HEK293T (cell line): Measurements from ENCODE around the gene CCDC51.

ENCODE experiments used
- ARNT ChIP-seq: fragments of 450-650 bp; IDR thresholded peaks from 2 replicates; pipeline ENCODE4 v1.6.1; 2017; ENCODE audit warnings: mild to moderate bottlenecking
- BHLHE40 ChIP-seq: fragments of 450-650 bp; IDR thresholded peaks from 2 replicates; pipeline ENCODE4 v1.6.1; 2016; ENCODE audit warnings: mild to moderate bottlenecking, moderate library complexity, borderline replicate concordance
- ELF4 ChIP-seq: fragments of 450-650 bp; IDR thresholded peaks from 2 replicates; pipeline ENCODE4 v1.6.1; 2017; ENCODE audit warnings: antibody characterized with exemption
- FOXA1 ChIP-seq: fragments of 450-650 bp; IDR thresholded peaks from 2 replicates; pipeline ENCODE4 v1.6.1; 2016; ENCODE audit warnings: mild to moderate bottlenecking
- FOXK2 ChIP-seq: fragments of 450-650 bp; IDR thresholded peaks from 2 replicates; pipeline ENCODE4 v1.6.1; 2016; ENCODE audit warnings: mild to moderate bottlenecking
- FOXM1 ChIP-seq: fragments of 450-650 bp; IDR thresholded peaks from 2 replicates; pipeline ENCODE4 v1.6.1; 2017; ENCODE audit warnings: mild to moderate bottlenecking, borderline replicate concordance
- HDGF ChIP-seq: fragments of 450-650 bp; IDR thresholded peaks from 2 replicates; pipeline ENCODE4 v1.6.1; 2017; ENCODE audit warnings: antibody characterized with exemption, borderline replicate concordance
- L3MBTL2 ChIP-seq: fragments of 450-650 bp; conservative IDR thresholded peaks from 2 replicates; pipeline ENCODE4 v1.6.1; 2016; ENCODE audit warnings: mild to moderate bottlenecking
- NFRKB ChIP-seq: fragments of 450-650 bp; IDR thresholded peaks from 2 replicates; pipeline ENCODE4 v1.6.1; 2016; ENCODE audit warnings: mild to moderate bottlenecking, moderate library complexity
- PKNOX1 ChIP-seq: fragments of 450-650 bp; IDR thresholded peaks from 2 replicates; pipeline ENCODE4 v1.6.1; 2016
- SP1 ChIP-seq: fragments of 450-650 bp; IDR thresholded peaks from 2 replicates; pipeline ENCODE4 v1.6.1; 2017
- SUZ12 ChIP-seq: fragments of 450-650 bp; IDR thresholded peaks from 2 replicates; pipeline ENCODE4 v1.6.1; 2016; ENCODE audit warnings: mild to moderate bottlenecking
- TARDBP ChIP-seq: fragments of 450-650 bp; IDR thresholded peaks from 2 replicates; pipeline ENCODE4 v1.6.1; 2016
- ZNF384 ChIP-seq: fragments of 450-650 bp; IDR thresholded peaks from 2 replicates; pipeline ENCODE4 v1.6.1; 2016

GRCh38 chr3:48466386-48467109 is 26.6 kb upstream of the CCDC51 start:
- TF ChIP-seq FOXK2 = no peak
- no peak for TF ChIP-seq PKNOX1
- TF ChIP-seq BHLHE40 = no peak
- no peak for TF ChIP-seq SUZ12
- TF ChIP-seq HDGF = no peak
- TF ChIP-seq FOXA1 = no peak
- TF ChIP-seq ARNT = no peak
- TF ChIP-seq FOXM1 = no peak
- TF ChIP-seq ELF4 = no peak
- TF ChIP-seq SP1 = no peak
- TF ChIP-seq ZNF384 = no peak
- TF ChIP-seq TARDBP = no peak
- TF ChIP-seq L3MBTL2 = no peak
- TF ChIP-seq NFRKB = no peak
